Measurements from ENCODE around the gene ISG20. TPM values are rescaled to one million over a fixed set of nuclear protein-coding genes. Genes with fewer than 3 reads are reported as not detected.

ISG20 gene
- total and polyA plus RNA-seq, 2 donors (not counting 1 experiment from before 2014, with no cell fraction given): 190 to 232 TPM

DNA sequence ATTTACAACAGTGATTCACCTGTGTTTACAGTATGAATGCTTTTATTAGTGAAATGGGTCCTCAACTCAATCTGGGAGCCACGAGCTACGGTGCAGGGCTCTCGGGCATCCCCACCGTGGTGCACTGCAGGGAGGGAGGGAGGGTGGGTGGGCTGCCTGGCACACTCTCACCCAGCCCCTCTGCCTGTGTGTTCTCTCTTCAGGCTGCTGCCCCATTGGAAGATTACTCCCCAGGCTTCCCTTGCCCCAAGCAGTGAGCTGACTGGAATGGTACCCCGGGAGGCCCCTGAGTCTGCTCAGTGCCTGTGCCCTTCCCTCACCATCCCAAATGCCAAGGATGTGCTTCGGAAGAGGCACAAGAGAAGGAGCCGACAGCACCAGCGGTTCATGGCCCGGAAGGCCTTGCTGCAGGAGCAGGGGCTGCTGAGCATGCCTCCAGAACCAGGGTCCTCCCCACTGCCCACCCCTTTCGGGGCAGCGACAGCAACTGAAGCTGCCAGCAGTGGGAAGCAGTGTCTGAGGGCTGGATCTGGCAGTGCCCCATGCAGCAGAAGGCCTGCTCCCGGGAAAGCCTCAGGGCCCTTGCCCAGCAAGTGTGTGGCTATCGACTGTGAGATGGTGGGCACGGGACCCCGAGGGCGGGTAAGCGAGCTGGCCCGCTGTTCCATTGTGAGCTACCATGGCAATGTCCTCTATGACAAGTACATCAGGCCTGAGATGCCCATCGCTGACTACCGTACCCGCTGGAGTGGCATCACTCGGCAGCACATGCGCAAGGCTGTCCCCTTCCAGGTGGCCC, 12.7 kb upstream of the ISG20 start:
- Histone ChIP-seq H3K36me3 (replicated peaks in 1 of 2; ENCODE audit: control extremely low read depth in 1 of 2, control insufficient read depth in 1 of 2, extremely low read depth in 1 of 2, insufficient read depth in 2 of 2, low read length in 1 of 2) (peaks cover 0 to 49% of the 10 kb centered on the region in 2 experiments), H3K79me2 (ENCODE audit: control insufficient read depth, insufficient read depth, low read length) (peaks cover 95% of the 10 kb centered on the region), H3K9me3 (ENCODE audit: control extremely low read depth in 1 of 3, control insufficient read depth in 2 of 3, insufficient read depth in 1 of 3, low read length in 2 of 3) (no peaks in the 10 kb centered on the region), H2AFZ (ENCODE audit: insufficient read depth, low read depth, low read length, poor library complexity, severe bottlenecking) (no peak overlapping the region), H3K27ac (ENCODE audit: low read length in 2 of 2) (peak overlapping the region; percentile 77 to 91), H4K20me1 (ENCODE audit: control insufficient read depth, insufficient read depth, low read length, poor library complexity, severe bottlenecking) (peaks cover 6% of the 10 kb centered on the region), H3K4me2 (replicated peaks; ENCODE audit: low read depth, low read length, poor library complexity, severe bottlenecking) (peak overlapping the region; percentile 62), H3K4me3 (ENCODE audit: control extremely low read depth in 1 of 5, extremely low read depth in 1 of 5, insufficient read depth in 1 of 5, low read depth in 2 of 5, low read length in 4 of 5) (no peak overlapping the region), H3K9ac (ENCODE audit: low read length) (no peak overlapping the region), H3K27me3 (replicated peaks in 1 of 4; ENCODE audit: control extremely low read depth in 1 of 4, control insufficient read depth in 3 of 4, insufficient read depth in 4 of 4, low read length in 3 of 4) (no peaks in the 10 kb centered on the region), H3K4me1 (ENCODE audit: control insufficient read depth in 2 of 2, insufficient read depth in 2 of 2, low read length in 2 of 2) (peaks cover 74 to 93% of the 10 kb centered on the region in 2 donors)
- no peaks in the 10 kb centered on the region for H3K27me3 Mint-ChIP-seq
- DNase-seq: no peak
- ChIA-PET POLR2A (interaction anchor here (1.2 kb wide), 1 partner anchor 38 kb away, joined by 4 read pairs; no protein-coding TSS in a partner anchor), CTCF (interaction anchor here (2.4 to 7.0 kb wide), 5 partner anchors 8 to 279 kb away, joined by 21 to 162 read pairs (median 56); no protein-coding TSS in a partner anchor)
- no peak for ATAC-seq (ENCODE audit: low read depth)
- no peak for TF ChIP-seq CTCF (IDR thresholded peaks at IDR 0.05)
- no peak for TF ChIP-seq EZH2 (IDR thresholded peaks at IDR 0.05; ENCODE audit: borderline replicate concordance, insufficient read depth, low read depth, low read length, poor library complexity, severe bottlenecking)
- no peaks in the 10 kb centered on the region for H3K9me3 Mint-ChIP-seq (ENCODE audit: insufficient read depth)
- H3K4me1 Mint-ChIP-seq: peaks cover 90% of the 10 kb centered on the region
- over 99% methylated on average over 19 of the region's 23 CpGs for WGBS (ENCODE audit: insufficient coverage)
- no peak overlapping the region for H3K4me3 Mint-ChIP-seq
- H3K27ac Mint-ChIP-seq: peak overlapping the region; percentile 77
- intact Hi-C loops (cut with micrococcal nuclease): loop anchor here (2.0 to 10.0 kb wide), 2 partner anchors 279 to 549 kb away; no protein-coding TSS in a partner anchor

Data from B cell (primary cell).